NCI-H2196 (cell line): ENCODE measurements around the gene PRRX2.
"Not testable (repeated sequence)": the region's sequence is repeated elsewhere in the genome, so short reads cannot be mapped to it uniquely, and the experiment has no call there.

Experiments used
- DNase-seq: peaks from one replicate; lab custom pipeline; 2025; ENCODE audit not compliant: unreplicated experiment; lab: John Stamatoyannopoulos, UW

Gene PRRX2

GRCh38 chr9:129653823-129654553 is 11.5 kb upstream of the PRRX2 start:
- DNase-seq: no peak

DNA sequence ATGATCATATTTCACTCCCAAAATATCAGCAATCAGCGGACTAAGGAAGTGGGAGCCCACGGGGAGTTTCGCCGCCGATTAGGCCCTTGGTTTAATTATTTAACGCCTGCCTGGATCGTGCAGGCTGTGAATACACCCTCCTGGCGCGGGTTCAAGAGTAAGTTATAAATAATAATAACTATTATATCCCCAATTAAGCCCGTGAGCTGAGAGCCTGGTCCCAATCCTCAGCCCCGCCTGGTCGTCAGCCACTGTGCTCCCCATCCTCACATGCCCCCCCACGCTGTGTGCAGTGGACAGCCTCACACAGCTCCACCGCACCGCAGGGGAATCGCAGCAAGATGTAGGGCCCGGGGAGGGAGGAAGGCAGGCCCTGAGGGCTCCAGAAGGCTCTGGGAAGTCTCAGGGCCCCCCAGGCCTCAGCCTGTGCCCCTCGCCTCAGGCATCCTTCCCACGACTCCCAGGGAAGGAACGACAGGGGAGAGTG is 10.8 kb upstream of the PRRX2 start:
- DNase-seq: no peak

GRCh38 chr9:129655154-129655553 is 10.3 kb upstream of the PRRX2 start:
- no peak for DNase-seq

DNA sequence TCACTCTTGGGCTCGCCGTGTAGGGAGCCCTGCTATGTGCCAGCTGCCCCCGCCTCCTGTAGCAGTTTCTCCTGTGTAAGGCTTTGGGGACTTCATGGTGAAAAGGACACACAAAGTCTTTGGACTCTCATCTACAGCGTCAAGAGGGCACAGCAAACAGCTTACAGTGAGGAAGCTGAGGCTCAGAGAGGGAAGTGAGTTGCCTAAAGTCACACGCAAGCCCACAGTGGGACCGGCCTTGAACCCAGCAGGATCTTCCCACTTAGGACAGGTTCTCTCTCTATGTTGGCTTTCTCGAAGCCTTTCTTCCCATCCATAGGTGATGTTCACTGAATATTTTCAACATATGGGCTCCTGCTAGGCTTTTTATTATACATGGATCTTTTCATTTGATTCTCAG is 9.8 kb upstream of the PRRX2 start:
- no peak for DNase-seq

- no peak for DNase-seq
These were observed 8.6 kb upstream of the PRRX2 start for GRCh38 chr9:129656795-129657390.

DNA sequence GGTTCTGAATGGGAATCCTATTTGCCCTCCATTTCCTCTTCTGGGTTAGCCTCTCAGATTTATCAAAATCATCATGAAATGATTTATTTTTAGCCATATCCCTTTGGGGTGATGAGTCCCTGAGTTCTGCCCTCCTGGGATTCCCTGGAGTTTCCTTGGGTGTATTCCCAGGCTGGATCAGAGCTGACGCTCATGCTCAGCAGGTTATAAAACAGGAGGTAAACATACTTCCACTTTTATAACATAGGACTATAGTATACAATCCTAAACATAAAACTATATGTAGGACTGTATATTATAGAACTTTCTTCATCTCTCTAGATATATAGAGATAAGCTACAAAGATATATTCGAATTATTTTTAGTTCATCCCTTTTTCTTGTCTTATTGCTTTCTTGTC is 4.4 kb upstream of the PRRX2 start:
- no peak for DNase-seq

GRCh38 chr9:129662239-129662638 is 3.2 kb upstream of the PRRX2 start:
- not testable (repeated sequence) for DNase-seq

DNA sequence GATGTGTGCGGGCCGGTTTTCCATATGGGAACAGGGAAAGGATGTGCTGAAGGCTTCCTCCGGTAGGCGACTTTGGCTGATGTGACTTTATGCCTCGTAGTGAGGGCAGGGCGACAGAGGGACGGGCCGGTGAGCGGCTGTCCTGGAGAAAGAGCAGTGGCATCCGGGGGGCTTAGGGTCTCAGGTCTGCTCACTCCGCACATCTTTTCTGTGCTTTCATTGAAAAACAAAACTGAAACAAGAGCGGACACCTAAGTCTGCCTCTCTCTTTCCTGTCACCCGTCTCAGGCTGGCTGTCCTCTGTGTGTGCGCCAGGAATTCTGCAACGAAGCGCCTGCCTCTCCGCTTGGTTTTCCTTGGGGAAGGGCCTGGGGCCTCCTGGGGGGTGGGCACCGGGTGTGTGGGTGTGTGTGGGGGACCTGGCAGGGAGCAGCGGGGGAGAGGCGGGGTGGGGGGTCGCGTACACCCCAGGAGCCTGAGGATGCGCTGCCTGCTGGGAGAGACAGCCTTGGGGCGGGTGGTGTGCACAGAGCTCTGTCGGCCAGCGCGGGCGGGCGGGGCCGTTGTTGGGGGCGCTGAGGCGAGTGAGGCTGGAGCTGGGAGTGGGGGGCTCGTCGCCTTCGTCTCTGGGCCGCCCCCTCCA is 580 bp upstream of the PRRX2 start:
- no peak for DNase-seq

GRCh38 chr9:129665814-129666520 is 520 bp downstream of the PRRX2 start:
- no peak for DNase-seq

- no peak for DNase-seq
These were observed 1.1 kb downstream of the PRRX2 start for GRCh38 chr9:129666575-129666974.

GRCh38 chr9:129667378-129667777 is 1.9 kb downstream of the PRRX2 start:
- no peak for DNase-seq

GRCh38 chr9:129667850-129668249 is 2.4 kb downstream of the PRRX2 start:
- no peak for DNase-seq

DNA sequence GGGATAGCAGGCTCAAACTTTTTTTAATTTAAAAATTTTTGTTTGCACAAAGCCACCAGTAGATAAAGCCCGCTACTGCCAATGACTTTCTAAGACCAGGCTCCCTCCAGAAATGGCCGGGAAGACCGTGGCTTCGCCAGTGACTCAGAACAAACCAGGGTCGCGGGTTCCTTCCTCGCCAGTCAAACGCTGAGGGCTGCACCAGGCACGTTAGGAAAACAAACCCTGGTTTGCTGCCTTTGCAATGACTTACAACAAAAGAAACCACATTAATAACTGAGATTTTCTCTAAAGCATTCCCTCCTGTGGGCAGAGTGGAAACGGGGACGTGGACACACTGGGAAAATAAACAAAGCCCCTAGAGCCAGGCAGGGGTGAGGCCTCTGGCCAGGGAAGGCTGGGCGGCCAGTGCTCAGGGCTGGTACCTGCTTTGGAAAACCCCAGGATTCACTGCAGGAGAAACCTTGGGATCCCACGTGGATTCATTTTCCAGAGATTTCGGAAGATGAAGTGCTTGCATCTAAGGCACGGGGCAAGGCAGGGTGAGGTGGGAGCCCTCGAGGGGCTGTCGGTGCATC is 3.8 kb downstream of the PRRX2 start:
- no peak for DNase-seq

DNA sequence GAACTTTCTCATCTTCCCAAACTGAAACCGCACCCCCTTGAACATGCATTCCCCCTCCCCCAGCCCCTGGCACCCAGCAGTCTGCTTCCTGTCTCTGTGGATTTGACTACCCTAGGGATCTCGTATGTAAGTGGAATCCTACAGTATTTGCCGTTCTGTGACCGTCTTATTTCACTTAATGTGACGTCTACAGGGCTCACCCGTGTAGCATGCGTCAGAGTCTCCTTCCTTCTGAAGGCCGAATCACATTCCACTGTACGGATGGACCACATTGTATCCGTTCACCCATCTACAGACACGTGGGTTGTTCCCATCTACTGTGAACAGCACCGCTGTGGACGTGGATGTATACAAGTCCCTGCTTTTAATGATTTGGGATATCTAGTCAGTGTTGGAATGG is 4.5 kb downstream of the PRRX2 start:
- DNase-seq: no peak

DNA sequence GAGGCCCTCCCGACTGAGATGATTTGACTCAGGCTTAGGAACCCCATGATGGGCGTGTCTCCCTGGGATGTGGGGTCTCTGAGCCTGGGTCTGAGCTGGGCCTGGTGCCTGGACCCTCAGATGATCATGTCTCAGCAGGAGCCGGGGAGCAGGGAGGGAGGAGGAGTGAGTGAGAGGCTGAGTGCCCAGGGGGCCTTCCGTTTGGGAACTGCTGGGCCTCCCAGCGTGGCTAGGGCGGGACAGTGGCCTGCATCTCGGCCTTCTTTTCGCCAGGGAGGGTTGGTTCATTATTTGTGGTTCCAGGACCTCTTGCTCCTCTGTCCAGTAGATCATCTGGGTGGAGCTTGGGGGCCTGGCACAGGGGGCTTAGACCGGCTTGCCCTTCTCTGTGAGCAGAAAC is 5.6 kb downstream of the PRRX2 start:
- DNase-seq: no peak

- no peak for DNase-seq
These were observed 6.1 kb downstream of the PRRX2 start for GRCh38 chr9:129671519-129671918.

DNA sequence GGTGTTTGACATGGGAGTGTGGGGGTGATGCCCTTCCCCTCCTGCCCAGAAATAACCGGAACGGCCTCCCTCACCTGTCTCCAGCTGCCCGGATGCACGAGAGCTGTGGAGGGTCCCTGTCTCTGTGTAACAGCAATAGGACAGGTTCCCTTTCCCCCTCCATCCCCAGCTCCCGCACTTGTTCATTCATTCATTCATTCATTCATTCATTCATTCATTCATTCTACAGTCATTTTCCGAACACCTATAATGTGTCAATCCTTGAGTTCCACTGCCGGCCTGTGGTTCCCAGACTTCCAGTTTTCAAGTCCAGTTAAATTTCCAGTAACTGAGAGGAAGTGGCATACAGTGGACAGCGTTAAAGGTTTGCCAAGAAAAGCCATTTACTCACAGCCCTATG is 7.3 kb downstream of the PRRX2 start:
- no peak for DNase-seq

DNA sequence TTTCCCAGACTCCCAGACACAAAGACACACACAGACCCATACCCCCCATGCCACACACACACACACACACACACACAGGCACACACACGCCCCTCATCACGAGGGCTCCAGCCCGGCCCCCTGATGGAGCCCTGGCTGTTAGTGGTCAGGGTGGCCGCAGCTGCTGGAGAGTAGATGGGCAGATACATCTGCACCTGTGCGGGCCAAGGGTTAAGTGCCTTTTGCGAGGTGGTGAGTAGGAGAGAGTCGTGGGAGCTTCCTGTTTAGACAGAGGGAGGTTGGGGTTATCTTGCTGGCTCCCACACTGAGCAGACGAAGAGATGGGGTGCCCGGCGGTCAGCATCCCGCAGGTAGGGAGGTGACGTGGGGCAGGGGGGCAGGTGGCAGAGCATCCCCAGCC is 8.2 kb downstream of the PRRX2 start:
- no peak for DNase-seq

DNA sequence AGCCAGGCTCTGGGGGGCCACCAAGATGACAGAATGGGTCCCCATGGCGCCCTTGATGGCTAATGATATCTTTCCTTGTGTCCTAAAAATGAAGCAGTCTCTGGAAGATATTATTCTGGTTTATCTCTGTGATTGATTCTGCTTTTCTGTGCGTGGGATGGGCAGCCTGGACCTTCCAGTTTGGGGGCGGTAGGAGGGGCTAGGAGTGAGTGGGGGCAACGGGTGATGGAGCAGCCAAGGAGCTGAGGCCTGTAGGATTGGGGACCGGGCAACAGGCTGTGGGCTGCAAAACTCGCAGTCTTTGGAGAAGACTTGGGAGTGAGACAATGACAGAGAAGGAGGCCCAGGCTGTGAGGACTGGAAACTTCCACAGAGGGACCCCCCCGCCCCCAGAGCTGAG is 8.8 kb downstream of the PRRX2 start:
- DNase-seq: no peak

DNA sequence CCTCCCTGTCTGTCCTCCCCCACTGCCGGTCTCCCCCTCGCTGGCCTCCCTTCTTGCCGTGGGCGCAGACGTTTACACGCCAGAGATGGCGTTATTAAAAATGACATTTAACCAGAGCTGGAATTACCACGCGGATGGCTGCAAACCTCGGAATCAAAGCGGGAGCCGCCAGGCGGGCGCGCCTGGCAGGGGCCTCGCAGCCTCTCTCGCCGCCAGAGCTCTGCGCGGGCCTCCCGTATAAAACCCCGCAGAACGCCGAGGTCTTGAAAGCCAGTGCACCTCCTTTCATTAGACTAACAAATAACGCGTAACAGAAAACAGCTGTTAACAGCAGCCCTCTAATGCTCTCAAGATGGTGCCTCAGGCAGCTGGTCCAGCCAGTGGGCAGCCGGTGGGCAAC is 10.2 kb downstream of the PRRX2 start:
- DNase-seq: no peak

DNA sequence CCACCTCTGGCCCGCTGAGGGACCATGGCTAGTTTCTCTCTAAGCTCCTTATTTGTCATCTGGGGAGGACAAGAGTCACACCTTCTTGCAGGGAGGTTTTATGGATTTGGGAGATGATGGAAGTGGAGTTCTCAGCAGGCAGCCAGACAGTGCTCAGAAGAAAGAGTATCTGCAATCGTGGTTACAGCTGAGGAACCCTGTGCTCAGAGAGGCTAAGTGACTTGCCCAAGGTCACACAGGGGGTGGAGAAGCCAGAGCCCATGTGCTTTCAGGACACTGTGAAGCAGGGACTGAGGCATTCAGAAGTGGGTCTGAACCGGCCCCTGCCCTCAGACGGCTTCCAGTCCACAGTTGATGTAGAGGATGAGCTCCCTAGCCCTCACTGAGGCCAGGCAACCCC is 10.8 kb downstream of the PRRX2 start:
- no peak for DNase-seq
